NCI-H748 treated with DMSO at 0.1 percent for 48 hours (cell line): Measurements from ENCODE around the gene COX17.
"Not testable (repeated sequence)": the region's sequence is repeated elsewhere in the genome, so short reads cannot be mapped to it uniquely, and the experiment has no call there.

Experiments used
- DNase-seq: peaks from one replicate; lab custom pipeline; 2025; lab: John Stamatoyannopoulos, UW

Gene COX17

GRCh38 chr3:119676771-119677640 is at the start of gene COX17:
COX17 (minus strand) TSS chr3:119677406; CDS start chr3:119677310, 96 bp downstream.
- DNase-seq: peak; percentile 82

- no peak for DNase-seq
These were observed 49.7 kb upstream of the COX17 start for GRCh38 chr3:119726909-119727308.

- DNase-seq: no peak
These were observed 45.8 kb upstream of the COX17 start for GRCh38 chr3:119723022-119723421.

- DNase-seq: no peak
These were observed 40.3 kb upstream of the COX17 start for GRCh38 chr3:119717520-119717919.

GRCh38 chr3:119716998-119717397 is 39.8 kb upstream of the COX17 start:
- no peak for DNase-seq

- DNase-seq: no peak
These were observed 37.9 kb upstream of the COX17 start for GRCh38 chr3:119715105-119715504.

- no peak for DNase-seq
These were observed 26.8 kb upstream of the COX17 start for GRCh38 chr3:119703820-119704531.

GRCh38 chr3:119702530-119703527 is 25.6 kb upstream of the COX17 start, which contains the start of gene CFAP91:
CFAP91 (plus strand) TSS chr3:119703022; CDS start chr3:119703099, 77 bp downstream.
- DNase-seq: peak; percentile 75

GRCh38 chr3:119700920-119701734 is 23.9 kb upstream of the COX17 start:
- no peak for DNase-seq

- DNase-seq: no peak
These were observed 23.2 kb upstream of the COX17 start for GRCh38 chr3:119700269-119700919.

GRCh38 chr3:119697394-119697793 is 20.2 kb upstream of the COX17 start:
- no peak for DNase-seq

- no peak for DNase-seq
These were observed 18.3 kb upstream of the COX17 start for GRCh38 chr3:119695480-119695879.

- no peak for DNase-seq
These were observed 12.9 kb upstream of the COX17 start for GRCh38 chr3:119690043-119690656.

- no peak for DNase-seq
These were observed 6.2 kb upstream of the COX17 start for GRCh38 chr3:119683421-119683820.

GRCh38 chr3:119681279-119681678 is 4.1 kb upstream of the COX17 start:
- no peak for DNase-seq

GRCh38 chr3:119679874-119680273 is 2.7 kb upstream of the COX17 start:
- no peak for DNase-seq

GRCh38 chr3:119678209-119678608 is 1.0 kb upstream of the COX17 start:
- not testable (repeated sequence) for DNase-seq

GRCh38 chr3:119677641-119677934 is 382 bp upstream of the COX17 start:
- DNase-seq: no peak

GRCh38 chr3:119676020-119676419 is 1.2 kb downstream of the COX17 start:
- DNase-seq: no peak

GRCh38 chr3:119675188-119675874 is 1.9 kb downstream of the COX17 start:
- no peak for DNase-seq
